Measurements from ENCODE around the gene HPDL. TPM values are rescaled to one million over a fixed set of nuclear protein-coding genes. Genes with fewer than 3 reads are reported as not detected.

HPDL gene
- total and polyA plus RNA-seq, 4 experiments from 2014 or later, result 0.19 to 0.78 (median 0.31) TPM

- H3K27me3 Mint-ChIP-seq, result no peaks in the 10 kb centered on the region
- peaks cover 7 to 32% of the 10 kb centered on the region in 2 donors for H3K36me3 Mint-ChIP-seq
- ChIA-PET POLR2A (ENCODE audit: partially characterized antibody) (interaction anchor here (2.2 kb wide), 1 partner anchor 9 kb away, joined by 14 read pairs; the partner anchor contains the start of genes MUTYH and TOE1), CTCF (ENCODE audit: partially characterized antibody) (interaction anchor here (0.9 to 2.6 kb wide), 6 partner anchors 8 to 221 kb away, joined by 3 to 6 read pairs (median 4); partner anchors contain the start of genes MUTYH and TOE1)
- Histone ChIP-seq H3K27ac (ENCODE audit: low read depth, low read length) (no peak overlapping the region), H3K36me3 (ENCODE audit: insufficient read depth, low read length) (peaks cover 17% of the 10 kb centered on the region), H3K27me3 (ENCODE audit: insufficient read depth, low read length) (no peaks in the 10 kb centered on the region), H3K4me1 (ENCODE audit: insufficient read depth, low read length) (no peaks in the 10 kb centered on the region), H3K9me3 (ENCODE audit: control insufficient read depth in 1 of 2, low read length in 2 of 2) (no peaks in the 10 kb centered on the region), H3K4me3 (ENCODE audit: low read length in 2 of 2) (no peak overlapping the region)
- intact Hi-C loops (cut with micrococcal nuclease), result no loop called here
- no peaks in the 10 kb centered on the region for H3K9me3 Mint-ChIP-seq
- peaks cover 0 to 4% (median 2%) of the 10 kb centered on the region in 4 donors for H3K4me1 Mint-ChIP-seq
- DNase-seq, result no peak
- H3K27ac Mint-ChIP-seq, result peak overlapping the region in 5 of 7 donors; percentile 6 to 77 (median 32)
- no peak overlapping the region for H3K4me3 Mint-ChIP-seq
Observed at GRCh38 chr1:45348609-45348965, 21.9 kb downstream of the HPDL start.

GRCh38 chr1:45348966-45349677 is 22.4 kb downstream of the HPDL start:
- H3K27ac Mint-ChIP-seq, result peak overlapping the region in 4 of 7 donors; percentile 11 to 77 (median 43)
- Histone ChIP-seq H3K27ac (ENCODE audit: low read depth, low read length) (no peak overlapping the region), H3K36me3 (ENCODE audit: insufficient read depth, low read length) (peaks cover 13% of the 10 kb centered on the region), H3K4me3 (ENCODE audit: low read length in 2 of 2) (no peak overlapping the region), H3K9me3 (ENCODE audit: control insufficient read depth in 1 of 2, low read length in 2 of 2) (no peaks in the 10 kb centered on the region), H3K4me1 (ENCODE audit: insufficient read depth, low read length) (no peaks in the 10 kb centered on the region), H3K27me3 (ENCODE audit: insufficient read depth, low read length) (no peaks in the 10 kb centered on the region)
- POLR2A ChIA-PET (ENCODE audit: partially characterized antibody), result interaction anchor here (2.2 kb wide), 1 partner anchor 9 kb away, joined by 14 read pairs; the partner anchor contains the start of genes MUTYH and TOE1
- CTCF ChIA-PET (ENCODE audit: partially characterized antibody), result interaction anchor here (0.9 to 2.6 kb wide), 5 partner anchors 9 to 220 kb away, joined by 3 to 6 read pairs (median 4); partner anchors contain the start of genes MUTYH and TOE1
- H3K4me3 Mint-ChIP-seq, result no peak overlapping the region
- intact Hi-C loops (cut with micrococcal nuclease), result no loop called here
- H3K4me1 Mint-ChIP-seq, result peaks cover 0 to 4% (median 2%) of the 10 kb centered on the region in 4 donors
- no peaks in the 10 kb centered on the region for H3K9me3 Mint-ChIP-seq
- no peak for DNase-seq
- no peaks in the 10 kb centered on the region for H3K27me3 Mint-ChIP-seq
- peaks cover 4 to 27% of the 10 kb centered on the region in 2 donors for H3K36me3 Mint-ChIP-seq

DNA sequence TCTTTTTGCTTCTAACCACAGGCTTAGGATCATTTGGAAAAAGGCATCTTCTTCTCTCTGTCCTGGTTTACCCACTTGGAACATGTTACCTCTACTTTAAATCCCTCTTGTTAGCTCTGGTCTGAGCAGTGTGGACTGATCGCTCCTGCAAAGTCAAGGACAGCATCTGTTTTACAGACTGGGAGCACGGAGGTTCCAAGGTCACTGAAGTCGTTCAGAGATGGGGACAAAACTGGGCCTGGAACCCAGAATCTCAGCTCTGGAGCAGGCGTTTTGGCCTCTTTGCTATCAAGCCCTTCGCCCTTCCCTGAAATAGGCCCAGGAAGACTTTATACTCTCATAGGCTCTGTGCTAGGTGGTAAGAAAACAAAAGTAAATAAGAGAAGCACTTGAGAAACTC is 24.8 kb downstream of the HPDL start:
- Histone ChIP-seq H3K27me3 (ENCODE audit: insufficient read depth, low read length) (no peaks in the 10 kb centered on the region), H3K9me3 (ENCODE audit: control insufficient read depth in 1 of 2, low read length in 2 of 2) (no peaks in the 10 kb centered on the region), H3K4me3 (ENCODE audit: low read length in 2 of 2) (no peak overlapping the region), H3K27ac (ENCODE audit: low read depth, low read length) (no peak overlapping the region), H3K4me1 (ENCODE audit: insufficient read depth, low read length) (no peaks in the 10 kb centered on the region), H3K36me3 (ENCODE audit: insufficient read depth, low read length) (no peaks in the 10 kb centered on the region)
- ChIA-PET CTCF (ENCODE audit: partially characterized antibody) (no interaction called here), POLR2A (ENCODE audit: partially characterized antibody) (interaction anchor here (2.4 kb wide), 1 partner anchor 11 kb away, joined by 6 read pairs; the partner anchor contains the start of genes MUTYH and TOE1)
- no peaks in the 10 kb centered on the region for H3K9me3 Mint-ChIP-seq
- no peaks in the 10 kb centered on the region for H3K27me3 Mint-ChIP-seq
- peaks cover 0 to 6% of the 10 kb centered on the region in 2 donors for H3K36me3 Mint-ChIP-seq
- no peak overlapping the region for H3K4me3 Mint-ChIP-seq
- H3K4me1 Mint-ChIP-seq, result peaks cover 0 to 1% (median 0%) of the 10 kb centered on the region in 4 donors
- no peak for DNase-seq
- intact Hi-C loops (cut with micrococcal nuclease), result no loop called here
- peak overlapping the region in 1 of 7 donors; percentile 23 for H3K27ac Mint-ChIP-seq

GRCh38 chr1:45353685-45354084 is 27.0 kb downstream of the HPDL start:
- ChIA-PET CTCF (ENCODE audit: partially characterized antibody) (interaction anchor here (0.6 kb wide), 1 partner anchor 152 kb away, joined by 3 read pairs; no protein-coding TSS in a partner anchor), POLR2A (ENCODE audit: partially characterized antibody) (no interaction called here)
- Mint-ChIP-seq H3K4me1 (peaks cover 0 to 1% (median 0%) of the 10 kb centered on the region in 4 donors), H3K9me3 (no peaks in the 10 kb centered on the region), H3K27ac (no peak overlapping the region), H3K27me3 (no peaks in the 10 kb centered on the region), H3K4me3 (no peak overlapping the region), H3K36me3 (peaks cover 0 to 2% of the 10 kb centered on the region in 2 donors)
- no peaks in the 10 kb centered on the region for H3K9me3 ChIP-seq (ENCODE audit: control insufficient read depth in 1 of 2, low read length in 2 of 2)
- DNase-seq, result no peak
- intact Hi-C loops (cut with micrococcal nuclease), result no loop called here
- no peak overlapping the region for H3K27ac ChIP-seq (ENCODE audit: low read depth, low read length)
- no peak overlapping the region for H3K4me3 ChIP-seq (ENCODE audit: low read length in 2 of 2)
- no peaks in the 10 kb centered on the region for H3K4me1 ChIP-seq (ENCODE audit: insufficient read depth, low read length)
- no peaks in the 10 kb centered on the region for H3K27me3 ChIP-seq (ENCODE audit: insufficient read depth, low read length)
- H3K36me3 ChIP-seq (ENCODE audit: insufficient read depth, low read length), result no peaks in the 10 kb centered on the region

- H3K4me1 ChIP-seq (ENCODE audit: insufficient read depth, low read length), result peaks cover under 1% of the 10 kb centered on the region
- H3K27ac Mint-ChIP-seq, result no peak overlapping the region
- ChIA-PET CTCF (ENCODE audit: partially characterized antibody) (interaction anchor here (1.4 to 9.0 kb wide), 2 partner anchors 15 to 139 kb away, joined by 4 to 159 read pairs; partner anchors contain the start of genes MUTYH, TESK2 and TOE1), POLR2A (ENCODE audit: partially characterized antibody) (interaction anchor here (0.7 kb wide), 1 partner anchor 210 kb away, joined by 4 read pairs; no protein-coding TSS in a partner anchor)
- DNase-seq, result no peak
- no peaks in the 10 kb centered on the region for H3K9me3 ChIP-seq (ENCODE audit: control insufficient read depth in 1 of 2, low read length in 2 of 2)
- no peaks in the 10 kb centered on the region for H3K27me3 ChIP-seq (ENCODE audit: insufficient read depth, low read length)
- H3K4me3 ChIP-seq (ENCODE audit: low read length in 2 of 2), result no peak overlapping the region
- no peaks in the 10 kb centered on the region for H3K9me3 Mint-ChIP-seq
- peaks cover under 1 to 1% (median 1%) of the 10 kb centered on the region in 4 donors for H3K4me1 Mint-ChIP-seq
- H3K4me3 Mint-ChIP-seq, result no peak overlapping the region
- intact Hi-C loops (cut with micrococcal nuclease), result no loop called here
- H3K27me3 Mint-ChIP-seq, result no peaks in the 10 kb centered on the region
- H3K27ac ChIP-seq (ENCODE audit: low read depth, low read length), result no peak overlapping the region
- H3K36me3 ChIP-seq (ENCODE audit: insufficient read depth, low read length), result no peaks in the 10 kb centered on the region
- peaks cover 0 to 2% of the 10 kb centered on the region in 2 donors for H3K36me3 Mint-ChIP-seq
Observed at GRCh38 chr1:45354838-45355237, 28.1 kb downstream of the HPDL start.

DNA sequence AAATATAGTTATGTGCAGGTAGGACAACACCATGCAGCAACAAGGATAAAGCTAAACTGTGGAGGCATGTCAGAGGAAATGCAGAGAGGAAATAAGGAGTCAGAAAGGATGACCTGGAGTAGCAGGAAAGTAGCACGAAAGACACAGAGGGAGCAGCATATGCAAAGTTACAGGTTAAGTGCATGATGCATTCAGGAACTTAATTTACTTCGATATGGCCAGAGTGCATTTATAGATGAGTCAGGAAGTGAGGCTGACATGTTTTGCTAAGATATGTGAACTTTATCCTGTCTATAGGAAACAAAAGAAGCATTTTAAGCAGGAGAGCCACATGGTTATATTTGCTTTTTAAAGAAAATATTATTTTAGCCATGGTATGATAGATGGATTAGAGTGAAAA is 29.0 kb downstream of the HPDL start:
- Histone ChIP-seq H3K27me3 (ENCODE audit: insufficient read depth, low read length) (no peaks in the 10 kb centered on the region), H3K4me3 (ENCODE audit: low read length in 2 of 2) (no peak overlapping the region), H3K4me1 (ENCODE audit: insufficient read depth, low read length) (peaks cover 4% of the 10 kb centered on the region), H3K9me3 (ENCODE audit: control insufficient read depth in 1 of 2, low read length in 2 of 2) (no peaks in the 10 kb centered on the region), H3K36me3 (ENCODE audit: insufficient read depth, low read length) (no peaks in the 10 kb centered on the region), H3K27ac (ENCODE audit: low read depth, low read length) (no peak overlapping the region)
- Mint-ChIP-seq H3K36me3 (peaks cover 0 to 2% of the 10 kb centered on the region in 2 donors), H3K27ac (no peak overlapping the region), H3K9me3 (no peaks in the 10 kb centered on the region), H3K27me3 (no peaks in the 10 kb centered on the region), H3K4me1 (peaks cover 4 to 7% (median 4%) of the 10 kb centered on the region in 4 donors), H3K4me3 (no peak overlapping the region)
- no peak for DNase-seq
- intact Hi-C loops (cut with micrococcal nuclease), result no loop called here
- ChIA-PET POLR2A (ENCODE audit: partially characterized antibody) (interaction anchor here (0.7 kb wide), 1 partner anchor 210 kb away, joined by 4 read pairs; no protein-coding TSS in a partner anchor), CTCF (ENCODE audit: partially characterized antibody) (interaction anchor here (1.4 to 9.0 kb wide), 2 partner anchors 16 to 138 kb away, joined by 4 to 159 read pairs; partner anchors contain the start of genes MUTYH, TESK2 and TOE1)

DNA sequence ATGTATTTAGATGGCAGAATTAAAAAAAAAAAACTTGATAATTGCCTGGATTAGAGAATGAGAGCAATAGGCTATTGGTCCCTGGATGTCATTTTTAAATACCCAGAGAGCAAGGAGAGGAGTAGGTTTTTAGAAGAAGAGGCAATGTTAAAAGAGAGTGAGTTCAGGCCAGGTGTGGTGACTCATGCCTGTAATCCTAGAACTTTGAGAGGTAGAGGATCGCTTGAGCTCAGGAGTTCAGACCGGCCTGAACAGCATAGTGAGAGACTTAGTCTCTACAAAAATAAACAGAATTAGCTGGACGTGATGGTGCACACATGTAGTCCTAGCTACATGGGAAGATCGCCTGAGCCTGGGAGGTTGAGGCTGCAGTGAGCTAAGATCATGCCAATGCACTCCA is 29.5 kb downstream of the HPDL start:
- H3K36me3 ChIP-seq (ENCODE audit: insufficient read depth, low read length), result no peaks in the 10 kb centered on the region
- H3K4me3 ChIP-seq (ENCODE audit: low read length in 2 of 2), result no peak overlapping the region
- H3K27ac Mint-ChIP-seq, result no peak overlapping the region
- intact Hi-C loops (cut with micrococcal nuclease), result no loop called here
- no peak for DNase-seq
- H3K4me1 ChIP-seq (ENCODE audit: insufficient read depth, low read length), result peaks cover 4% of the 10 kb centered on the region
- ChIA-PET CTCF (ENCODE audit: partially characterized antibody) (interaction anchor here (0.7 to 9.0 kb wide), 5 partner anchors 8 to 215 kb away, joined by 3 to 159 read pairs (median 5); partner anchors contain the start of genes MUTYH, TESK2 and TOE1), POLR2A (ENCODE audit: partially characterized antibody) (interaction anchor here (1.8 kb wide), 1 partner anchor 16 kb away, joined by 9 read pairs; the partner anchor contains the start of genes MUTYH and TOE1)
- H3K36me3 Mint-ChIP-seq, result peaks cover 0 to 2% of the 10 kb centered on the region in 2 donors
- H3K27ac ChIP-seq (ENCODE audit: low read depth, low read length), result no peak overlapping the region
- no peaks in the 10 kb centered on the region for H3K27me3 ChIP-seq (ENCODE audit: insufficient read depth, low read length)
- H3K27me3 Mint-ChIP-seq, result no peaks in the 10 kb centered on the region
- no peaks in the 10 kb centered on the region for H3K9me3 Mint-ChIP-seq
- H3K9me3 ChIP-seq (ENCODE audit: control insufficient read depth in 1 of 2, low read length in 2 of 2), result no peaks in the 10 kb centered on the region
- H3K4me3 Mint-ChIP-seq, result no peak overlapping the region
- peaks cover 4 to 7% (median 4%) of the 10 kb centered on the region in 4 donors for H3K4me1 Mint-ChIP-seq
